CD4-positive, alpha-beta T cell treated with Interleukin-10 for 1 hour (primary cell): ENCODE results near the gene ST14.
"Not testable (repeated sequence)": the region's sequence is repeated elsewhere in the genome, so short reads cannot be mapped to it uniquely, and the experiment has no call there.

Source experiments
- DNase-seq: peaks from one replicate; pipeline ENCODE4 v3.0.0-alpha.2; 2020

Gene ST14

DNA sequence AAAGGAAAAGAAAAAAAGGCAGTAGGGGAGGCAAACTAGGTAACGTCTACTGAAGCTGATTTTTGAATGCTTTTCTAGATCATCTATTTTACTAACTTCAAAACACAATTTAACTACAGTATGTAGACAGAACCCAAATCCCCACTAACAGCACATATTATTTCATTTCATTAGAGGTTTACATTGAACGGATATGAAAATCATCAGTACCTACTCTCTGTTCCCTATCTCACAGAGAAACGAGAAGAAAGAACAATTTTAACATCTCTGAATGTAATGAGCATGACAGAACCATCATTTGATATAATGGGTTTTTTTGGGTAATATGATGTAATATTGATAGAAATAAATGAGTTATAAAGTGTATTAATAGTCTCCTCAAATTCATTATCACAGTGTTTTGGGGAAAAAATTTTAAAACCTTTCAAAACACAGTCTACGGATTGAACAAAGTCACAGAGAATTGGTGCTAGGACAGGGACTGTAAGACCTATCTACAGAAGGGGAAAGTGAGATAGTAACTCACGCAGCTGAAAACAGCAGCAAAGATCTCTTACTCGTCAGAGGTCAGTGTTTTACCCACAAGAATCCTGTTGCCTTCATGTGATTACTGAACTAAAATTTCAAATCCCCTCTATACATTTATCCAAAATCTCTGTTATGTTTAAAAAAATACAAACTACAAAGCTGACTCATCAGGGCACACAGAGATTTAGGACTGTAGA, 77.9 kb downstream of the ST14 start:
- DNase-seq = no peak

DNA sequence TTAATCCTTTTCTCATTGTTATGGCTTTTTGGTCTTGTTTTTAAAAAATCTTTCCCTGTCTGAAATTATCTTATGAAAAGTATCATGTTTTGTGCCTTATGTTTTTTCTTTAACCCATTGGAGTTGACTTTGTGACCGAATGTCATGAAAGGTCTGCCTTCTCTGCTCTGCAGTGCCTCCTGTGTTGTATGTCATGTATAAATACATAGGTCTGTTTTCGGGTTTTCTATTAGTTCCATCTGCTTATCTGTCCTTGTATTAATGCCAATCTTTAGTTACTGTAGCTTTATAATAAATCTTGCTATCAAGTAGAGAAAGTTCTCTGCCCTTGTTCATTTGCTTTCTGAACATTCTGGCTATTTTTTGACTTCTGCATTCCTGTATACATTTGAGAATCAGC, 82.1 kb downstream of the ST14 start:
- no peak for DNase-seq

DNA sequence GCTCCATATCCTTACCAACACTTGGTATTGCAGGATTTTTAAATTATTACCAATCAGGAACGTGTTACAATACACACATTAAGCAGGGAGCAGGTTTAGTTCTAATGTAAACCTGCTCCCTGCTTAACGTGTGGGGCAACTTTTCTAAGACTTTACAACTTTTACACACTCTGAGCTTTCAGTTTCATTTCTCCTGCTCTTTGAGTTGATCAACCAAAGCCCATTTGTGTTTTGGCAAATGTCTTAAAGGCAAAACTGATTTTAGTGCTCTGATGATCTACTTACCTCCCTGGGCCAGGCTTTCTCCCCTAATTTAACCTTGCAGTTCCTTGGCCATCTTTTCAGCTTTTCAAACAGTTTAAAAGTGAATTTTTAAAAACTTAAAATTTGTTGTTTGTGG, 84.2 kb downstream of the ST14 start:
- DNase-seq = peak; percentile 2

DNA sequence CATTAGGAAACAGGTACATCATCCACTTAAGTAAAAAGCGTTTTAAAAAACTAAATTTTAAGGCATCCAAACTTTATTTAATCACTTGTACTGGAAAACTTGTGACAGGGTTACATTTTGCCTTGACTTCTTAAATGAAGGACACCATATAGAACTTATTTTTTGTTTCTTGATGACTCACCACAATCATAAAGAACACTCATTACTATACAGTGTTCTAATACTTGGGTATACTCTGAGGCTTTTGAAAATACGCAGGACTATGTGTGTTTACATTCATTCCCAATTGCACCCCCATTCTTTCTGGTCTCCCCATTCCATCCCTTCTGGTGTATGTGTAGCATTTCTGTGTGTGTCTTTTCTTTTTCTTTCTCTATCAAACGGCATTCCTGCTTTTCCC, 85.3 kb downstream of the ST14 start:
- DNase-seq = no peak

DNA sequence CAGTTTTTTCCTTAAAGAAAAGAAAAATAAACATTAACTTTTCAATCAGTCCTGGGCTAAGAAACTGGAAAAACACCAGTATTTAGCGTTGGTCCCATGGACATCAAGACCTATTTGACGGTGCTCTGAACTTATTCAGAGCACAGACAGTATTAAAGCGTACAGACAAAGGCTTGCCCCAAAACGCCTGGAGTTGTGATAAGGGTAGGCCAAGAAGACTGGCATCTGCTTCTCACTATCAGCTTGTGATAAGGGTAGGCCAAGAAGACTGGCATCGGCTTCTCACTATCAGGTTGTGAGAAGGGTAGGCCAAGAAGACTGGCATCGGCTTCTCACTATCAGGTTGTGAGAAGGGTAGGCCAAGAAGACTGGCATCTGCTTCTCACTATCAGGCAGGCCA, 85.8 kb downstream of the ST14 start:
- DNase-seq = not testable (repeated sequence)

DNA sequence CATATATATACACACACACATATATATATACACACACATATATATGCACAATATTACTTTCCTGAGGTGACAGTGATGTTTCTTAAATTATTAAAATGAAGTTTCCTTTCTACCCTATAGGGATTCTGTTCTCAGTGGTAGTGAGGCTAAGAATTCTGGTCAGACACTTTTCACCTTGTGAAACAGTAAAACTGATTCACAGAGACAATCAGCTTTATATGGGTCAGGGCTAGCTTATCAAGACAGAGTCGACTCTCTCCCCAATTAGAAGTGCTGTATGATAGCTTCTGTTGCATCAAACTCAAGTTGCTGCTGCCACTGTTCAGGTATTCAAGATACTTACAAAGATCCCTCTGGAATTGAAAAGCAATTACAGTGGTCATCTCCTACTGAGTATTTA, 86.7 kb downstream of the ST14 start:
- no peak for DNase-seq

DNA sequence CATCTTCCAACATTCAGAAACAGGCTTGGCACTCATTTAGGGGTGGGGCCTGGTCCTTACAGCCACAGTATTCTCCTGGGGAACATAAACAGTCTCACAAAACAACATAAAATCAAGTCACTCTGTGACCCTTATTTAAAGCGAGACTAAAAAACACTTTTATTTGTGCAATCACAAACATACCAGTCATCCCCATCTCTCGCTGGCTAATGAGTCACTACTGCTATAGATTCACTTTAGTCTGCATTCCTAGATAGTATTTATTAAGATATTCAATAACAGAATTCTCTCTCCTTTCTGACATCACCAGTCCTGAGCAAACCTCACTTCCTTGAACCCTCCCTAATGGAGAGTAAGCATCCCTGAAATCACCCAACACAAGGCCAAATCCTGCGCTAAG, 87.2 kb downstream of the ST14 start:
- DNase-seq = no peak

DNA sequence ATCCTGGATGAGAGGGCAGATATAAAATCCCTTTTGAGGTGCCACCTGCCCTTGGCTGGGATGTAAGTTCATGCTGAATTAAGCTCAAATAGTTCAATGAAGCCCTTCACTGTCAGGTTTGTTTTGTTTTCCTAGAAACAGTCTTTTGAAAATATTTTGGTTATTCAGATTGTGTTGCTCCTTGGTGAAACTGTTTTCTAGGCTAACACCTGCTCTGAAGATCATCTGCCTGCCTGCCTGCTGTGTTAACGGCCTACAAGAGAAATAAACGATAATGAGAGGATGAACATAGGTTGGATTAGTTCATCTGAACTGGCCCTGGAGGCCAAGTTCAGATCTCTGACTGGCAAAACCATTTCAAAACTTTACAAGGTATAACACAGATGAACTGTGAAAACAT, 87.7 kb downstream of the ST14 start:
- DNase-seq = no peak

DNA sequence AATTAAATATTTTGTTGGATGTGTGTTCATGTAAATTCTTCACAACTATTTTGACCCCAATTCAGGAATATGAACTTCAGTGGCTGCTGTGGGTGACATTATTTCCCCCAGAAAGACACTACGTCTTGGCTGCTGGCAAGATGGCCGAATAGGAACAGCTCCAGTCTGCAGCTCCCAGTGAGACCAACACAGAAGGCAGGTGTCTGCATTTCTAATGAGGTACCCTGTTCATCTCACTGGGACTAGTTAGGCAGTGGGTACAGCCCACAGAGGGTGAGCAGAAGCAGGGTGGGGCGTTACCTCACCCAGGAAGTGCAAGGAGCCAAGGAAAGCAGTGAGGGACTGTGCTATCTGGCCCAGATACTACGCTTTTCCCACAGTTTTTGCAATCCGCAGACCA, 89.8 kb downstream of the ST14 start:
- no peak for DNase-seq

DNA sequence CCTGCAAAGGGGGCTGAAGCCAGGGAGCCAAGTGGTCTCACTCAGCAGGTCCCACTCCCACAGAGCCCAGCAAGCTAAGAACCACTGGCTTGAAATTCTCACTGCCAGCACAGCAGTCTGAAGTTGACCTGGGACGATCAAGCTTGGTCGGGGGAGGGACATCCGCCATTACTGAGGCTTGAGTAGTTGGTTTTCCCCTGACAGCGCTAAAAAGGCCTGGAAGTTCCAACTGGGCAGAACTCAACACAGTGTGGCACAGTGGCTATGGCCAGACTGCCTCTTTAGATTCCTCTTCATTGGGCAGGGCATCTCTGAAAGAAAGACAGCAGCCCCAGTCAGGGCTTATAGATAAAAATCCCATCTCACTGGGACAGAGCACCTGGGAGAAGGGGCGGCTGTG, 90.3 kb downstream of the ST14 start:
- not testable (repeated sequence) for DNase-seq

DNA sequence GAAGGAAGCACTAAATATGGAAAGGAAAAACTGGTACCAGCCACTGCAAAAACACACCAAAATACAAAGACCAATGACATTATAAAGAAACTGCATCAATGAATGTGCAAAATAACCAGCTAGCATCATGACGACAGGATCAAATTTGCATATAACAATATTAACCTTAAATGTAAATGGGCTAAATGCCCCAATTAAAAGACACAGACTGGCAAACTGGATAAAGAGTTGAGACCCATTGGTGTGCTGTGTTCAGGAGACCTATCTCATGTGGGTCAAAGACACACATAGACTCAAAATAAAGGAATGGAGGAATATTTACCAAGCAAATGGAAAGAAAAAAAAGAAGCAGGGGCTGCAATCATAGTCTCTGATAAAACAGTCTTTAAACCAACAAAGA, 92.2 kb downstream of the ST14 start:
- DNase-seq = not testable (repeated sequence)
